Raji (cell line): ENCODE measurements around the gene CARMIL1.

ENCODE experiments used
- POLR2A ChIP-seq: IDR thresholded peaks from 2 replicates; pipeline ENCODE4 v1.6.1; 2011; ENCODE audit warnings: low read depth, low read length, control low read depth; ENCODE audit not compliant: insufficient read depth

Gene CARMIL1

DNA sequence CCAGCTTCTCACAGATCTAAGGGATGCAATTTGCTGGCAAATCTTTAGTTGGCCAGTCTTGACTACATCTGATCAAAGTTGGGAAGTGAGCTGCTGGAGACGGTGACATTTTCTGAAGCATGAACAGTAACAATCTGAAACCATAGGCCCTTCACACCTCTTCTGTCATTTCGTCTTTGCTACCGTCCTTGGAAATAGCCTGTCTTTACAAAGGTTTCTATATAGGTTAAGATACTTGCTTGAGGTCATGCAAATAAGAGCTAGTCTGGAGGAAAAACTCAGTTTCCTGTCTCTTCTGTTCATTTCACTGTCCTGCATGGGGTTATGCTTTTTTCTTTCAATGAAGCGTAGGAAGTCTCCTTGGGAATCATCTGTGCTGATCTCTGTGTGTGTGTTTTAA lies 55.6 kb downstream of the CARMIL1 start:
- TF ChIP-seq POLR2A = no peak

- no peak for TF ChIP-seq POLR2A
Measured at GRCh38 chr6:25336996-25337395, 57.8 kb downstream of the CARMIL1 start.

DNA sequence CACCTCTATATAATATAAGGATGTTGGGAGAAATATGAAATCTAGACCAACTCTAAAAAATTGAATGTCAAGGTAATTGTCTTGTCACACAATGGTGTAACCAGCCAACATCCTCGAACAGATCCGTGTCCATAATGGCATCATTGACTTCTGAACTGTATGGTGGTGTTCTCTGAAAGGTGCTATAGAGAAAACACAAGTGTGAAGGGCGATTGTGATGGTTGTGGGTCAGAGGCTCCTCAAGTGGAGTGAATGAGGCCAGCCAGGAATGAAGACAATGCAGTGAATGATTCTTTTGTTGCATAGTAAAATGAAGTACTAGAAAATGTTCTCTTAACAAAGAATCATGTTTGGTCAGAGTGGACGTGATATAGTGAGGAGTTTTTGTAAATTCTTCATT lies 58.3 kb downstream of the CARMIL1 start:
- no peak for TF ChIP-seq POLR2A

DNA sequence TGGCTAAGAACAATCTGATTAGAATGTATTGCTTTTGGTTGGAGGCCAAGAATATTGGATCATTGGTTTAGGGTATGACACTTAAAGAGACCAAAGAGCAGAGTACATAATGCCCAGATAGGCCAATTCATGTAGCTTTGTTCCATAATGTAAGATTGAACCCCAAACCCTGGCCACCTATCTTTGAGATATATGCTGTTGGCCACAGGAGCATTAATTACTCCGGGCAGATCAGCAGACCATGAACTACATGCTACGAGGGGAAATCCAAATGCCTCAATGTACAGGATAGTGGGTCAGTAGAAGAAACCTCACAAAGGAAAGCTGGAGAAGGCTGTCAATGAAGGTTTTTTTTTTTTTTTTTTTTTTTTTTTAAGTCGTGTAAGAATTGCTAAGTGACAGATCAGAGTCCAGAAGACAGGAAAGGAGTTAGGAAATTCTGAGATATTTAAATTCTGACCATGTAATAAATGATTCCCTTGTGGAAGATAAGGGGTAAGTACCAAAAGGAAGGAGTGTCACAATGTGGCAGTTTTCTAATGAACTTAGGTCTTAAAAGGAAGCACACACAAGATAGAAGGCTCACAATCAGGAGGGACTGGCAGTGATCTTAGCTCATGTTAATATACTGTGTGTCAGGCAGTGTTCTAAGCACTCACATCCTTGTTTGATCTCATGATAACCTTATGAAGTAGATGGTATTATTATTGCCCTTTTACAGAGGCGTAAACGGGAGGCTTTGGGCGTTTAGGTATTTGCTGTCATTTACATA lies 61.4 kb downstream of the CARMIL1 start:
- TF ChIP-seq POLR2A = no peak

DNA sequence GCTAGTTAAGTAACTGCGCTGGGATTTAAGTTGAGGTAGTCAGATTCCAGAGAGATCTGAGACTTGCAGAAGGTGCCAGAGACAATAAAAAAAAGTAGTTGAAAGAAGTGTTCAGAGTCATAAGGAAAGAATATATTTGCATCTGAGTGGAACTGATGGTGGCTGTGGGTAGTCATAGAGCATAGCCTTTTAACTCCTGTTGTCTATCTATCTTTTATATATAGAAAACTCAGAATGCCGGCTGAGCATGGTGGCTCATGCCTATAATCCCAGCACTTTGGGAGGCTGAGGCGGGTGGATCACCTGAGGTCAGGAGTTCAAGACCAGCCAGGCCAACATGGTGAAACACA lies 62.0 kb downstream of the CARMIL1 start:
- TF ChIP-seq POLR2A = no peak

DNA sequence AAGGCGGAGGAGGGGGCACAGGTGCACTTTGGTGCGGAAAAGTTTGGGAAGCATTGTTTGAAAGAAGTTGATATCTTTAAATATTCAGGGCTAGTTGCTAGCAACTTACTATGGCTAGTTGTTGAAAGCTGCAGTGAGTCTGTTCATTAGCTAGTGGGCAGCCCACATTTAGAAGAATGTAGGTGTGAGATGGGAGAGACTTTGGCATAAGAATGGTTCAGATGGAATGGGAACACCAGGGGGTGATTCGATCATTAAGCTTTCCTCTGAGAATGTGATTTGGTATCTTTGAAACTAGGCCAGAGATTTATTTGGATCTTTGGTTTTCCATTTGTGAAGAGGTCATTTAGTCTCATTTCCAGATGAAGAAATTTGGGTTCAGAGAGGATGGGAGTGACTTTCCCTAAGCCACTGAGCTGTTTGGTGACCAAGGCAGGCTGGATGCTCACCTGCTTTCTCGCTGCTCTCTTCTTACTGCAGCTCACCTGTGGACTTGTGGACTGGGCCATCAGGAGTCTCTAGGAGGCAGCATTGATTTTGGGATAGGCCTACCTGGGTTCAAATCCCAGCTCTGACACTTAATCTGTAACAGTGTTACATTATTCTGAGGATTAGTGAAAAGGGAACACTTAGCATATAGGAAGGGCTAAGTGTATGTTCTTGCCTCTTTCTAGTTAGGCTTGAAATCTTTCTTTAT lies 62.9 kb downstream of the CARMIL1 start:
- no peak for TF ChIP-seq POLR2A

- TF ChIP-seq POLR2A = no peak
Measured at GRCh38 chr6:25342802-25343201, 63.6 kb downstream of the CARMIL1 start.

GRCh38 chr6:25343984-25344383 lies 64.8 kb downstream of the CARMIL1 start:
- no peak for TF ChIP-seq POLR2A

- no peak for TF ChIP-seq POLR2A
Measured at GRCh38 chr6:25344827-25345226, 65.7 kb downstream of the CARMIL1 start.

GRCh38 chr6:25346064-25346463 lies 66.9 kb downstream of the CARMIL1 start:
- TF ChIP-seq POLR2A = no peak

DNA sequence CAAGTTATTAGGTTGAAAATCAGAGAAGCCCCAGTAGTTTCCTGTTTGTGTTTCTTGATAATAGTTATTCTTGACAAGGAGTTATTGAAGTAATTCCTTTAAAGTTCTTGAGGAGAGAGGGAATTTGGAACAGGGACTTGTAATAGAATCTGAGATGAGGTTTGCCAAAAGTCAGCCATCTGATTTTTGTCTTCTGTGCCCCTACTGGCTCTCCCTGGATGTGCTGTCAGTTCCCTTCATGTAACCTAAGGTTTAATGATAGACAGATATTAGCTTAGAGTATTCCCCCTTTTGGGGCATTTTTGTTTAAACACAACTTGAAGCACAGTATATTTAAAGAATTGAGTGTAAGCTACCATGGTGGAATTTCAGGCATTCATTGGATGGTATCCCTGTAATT lies 71.4 kb downstream of the CARMIL1 start:
- TF ChIP-seq POLR2A = no peak

- TF ChIP-seq POLR2A = no peak
Measured at GRCh38 chr6:25351485-25351884, 72.3 kb downstream of the CARMIL1 start.

- no peak for TF ChIP-seq POLR2A
Measured at GRCh38 chr6:25352285-25352684, 73.1 kb downstream of the CARMIL1 start.

DNA sequence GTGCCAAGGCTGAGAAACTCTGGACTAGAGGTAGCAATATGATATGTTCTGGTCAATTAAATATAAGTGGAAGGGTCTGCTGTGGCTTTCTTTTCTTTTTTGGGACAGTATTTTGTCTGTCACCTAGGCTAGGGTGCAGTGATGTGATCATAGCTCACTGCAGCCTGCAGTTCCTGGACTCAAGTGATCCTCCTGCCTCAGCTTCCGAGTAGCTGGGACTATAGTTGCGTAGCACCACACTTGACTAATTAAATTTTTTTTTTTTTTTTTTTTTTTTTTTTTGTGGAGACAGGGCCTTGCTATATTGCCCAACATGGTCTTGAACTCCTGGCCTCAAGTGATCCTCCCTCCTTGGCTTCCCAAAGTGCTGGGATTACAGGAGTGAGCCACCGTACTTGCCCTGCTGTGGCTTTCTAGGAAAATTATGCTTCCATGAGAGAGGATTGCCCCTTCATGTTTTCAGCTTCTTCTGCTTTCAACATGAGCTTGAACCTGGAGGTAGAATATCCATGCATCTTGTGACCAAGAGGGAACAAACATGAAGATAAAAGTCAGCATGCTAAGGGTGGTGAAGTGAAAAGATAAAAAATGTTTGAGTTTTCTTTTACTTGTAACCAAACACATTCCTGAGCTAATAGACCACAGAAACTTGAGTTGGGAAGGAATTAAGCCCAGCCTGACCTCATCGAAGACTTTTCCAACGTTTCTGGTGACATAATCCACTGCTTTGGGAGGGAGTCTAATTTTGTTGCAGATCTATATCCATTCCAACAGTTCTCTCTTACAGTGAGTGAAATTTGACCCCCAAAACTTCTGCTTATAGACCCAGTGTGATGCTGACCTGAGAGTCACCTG lies 75.1 kb downstream of the CARMIL1 start:
- TF ChIP-seq POLR2A = no peak

- TF ChIP-seq POLR2A = no peak
Measured at GRCh38 chr6:25359191-25359861, 80.2 kb downstream of the CARMIL1 start.
